ENCODE results near the gene ANKRD44.

The ANKRD44 gene

DNA sequence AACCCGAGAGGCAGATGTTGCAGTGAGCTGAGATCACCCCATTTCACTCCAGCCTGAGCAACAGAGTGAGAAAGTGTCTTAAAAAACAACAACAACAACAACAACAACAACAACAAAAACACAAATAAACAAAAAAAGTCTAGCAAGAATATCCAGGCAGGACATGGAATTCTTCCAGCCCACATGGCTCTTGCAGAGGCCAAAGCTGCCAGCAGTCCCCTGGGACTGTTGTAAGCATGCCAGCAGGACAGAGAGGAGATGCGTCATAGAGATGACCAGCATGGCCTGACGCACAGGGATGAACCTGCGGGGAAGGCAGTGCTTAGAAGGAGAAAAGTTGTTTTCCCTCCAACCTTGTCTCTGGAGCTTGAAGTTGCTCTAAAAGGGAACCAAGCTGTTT is 201.8 kb downstream of the ANKRD44 start:
- Histone ChIP-seq H3K4me3 (ENCODE audit: low read length) (no peak overlapping the region), H3K9ac (ENCODE audit: low read depth, low read length) (no peak overlapping the region), H3K9me3 (replicated peaks; ENCODE audit: low read length) (no peaks in the 10 kb centered on the region), H3K4me2 (ENCODE audit: low read length) (no peak overlapping the region), H3K27me3 (ENCODE audit: control insufficient read depth, insufficient read depth, low read length) (no peaks in the 10 kb centered on the region), H3K4me1 (ENCODE audit: control insufficient read depth, insufficient read depth, low read length) (peaks cover 29% of the 10 kb centered on the region), H3K36me3 (ENCODE audit: insufficient read depth, low read length) (no peaks in the 10 kb centered on the region)

DNA sequence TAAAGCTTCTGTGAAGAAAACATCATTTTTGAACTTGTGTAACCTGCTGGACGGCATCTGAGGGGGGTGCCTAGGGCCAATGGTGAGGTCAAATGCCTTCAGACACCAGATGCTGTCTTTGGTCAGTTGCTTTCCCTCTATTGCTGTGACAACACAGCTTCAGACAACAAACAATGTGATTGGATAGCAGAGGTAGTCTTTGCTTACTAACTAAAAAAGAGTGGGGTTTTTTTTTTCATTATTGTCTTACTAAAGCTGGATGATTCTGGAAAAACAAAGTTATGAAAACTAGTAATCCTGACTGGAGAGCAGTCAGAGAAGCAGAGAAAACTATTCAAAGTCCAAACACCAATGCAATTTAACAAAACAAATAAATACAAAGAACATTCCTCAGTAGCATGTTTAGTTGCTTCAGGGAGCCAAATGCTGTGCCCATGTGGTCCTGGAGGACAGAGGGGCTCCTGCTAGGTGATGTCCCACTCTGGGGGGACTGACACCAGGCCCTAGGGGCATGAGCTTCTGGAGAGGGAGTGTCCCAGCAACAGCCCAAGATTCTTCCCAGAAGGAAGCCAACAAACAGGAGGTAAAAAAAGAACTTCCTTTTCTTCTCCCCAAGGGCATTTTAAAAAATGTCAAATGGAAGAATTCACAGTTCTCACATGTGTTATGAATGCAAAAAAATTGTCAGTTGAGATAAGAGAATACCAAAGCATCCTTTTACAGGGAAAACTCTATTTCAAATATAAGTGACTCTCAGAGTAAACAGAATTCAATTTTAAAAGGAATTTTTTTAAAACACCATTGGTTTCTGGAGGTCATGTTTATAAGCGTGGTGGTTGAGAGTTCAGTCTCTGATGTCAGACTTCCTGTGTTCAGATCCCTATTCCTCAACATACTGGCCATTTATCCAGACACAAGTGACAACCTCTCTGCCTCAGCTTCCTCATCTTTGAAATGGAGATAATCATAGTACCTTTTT is 203.0 kb downstream of the ANKRD44 start:
- Histone ChIP-seq H3K4me3 (ENCODE audit: low read length) (no peak overlapping the region), H3K9me3 (replicated peaks; ENCODE audit: low read length) (no peaks in the 10 kb centered on the region), H3K4me2 (ENCODE audit: low read length) (peak overlapping the region; percentile 7), H3K36me3 (ENCODE audit: insufficient read depth, low read length) (no peaks in the 10 kb centered on the region), H3K4me1 (ENCODE audit: control insufficient read depth, insufficient read depth, low read length) (peaks cover 29% of the 10 kb centered on the region), H3K9ac (ENCODE audit: low read depth, low read length) (peak overlapping the region; percentile 18), H3K27me3 (ENCODE audit: control insufficient read depth, insufficient read depth, low read length) (no peaks in the 10 kb centered on the region)

- Histone ChIP-seq H3K4me2 (ENCODE audit: low read length) (no peak overlapping the region), H3K36me3 (ENCODE audit: insufficient read depth, low read length) (no peaks in the 10 kb centered on the region), H3K9me3 (replicated peaks; ENCODE audit: low read length) (no peaks in the 10 kb centered on the region), H3K27me3 (ENCODE audit: control insufficient read depth, insufficient read depth, low read length) (no peaks in the 10 kb centered on the region), H3K4me3 (ENCODE audit: low read length) (no peak overlapping the region), H3K9ac (ENCODE audit: low read depth, low read length) (no peak overlapping the region), H3K4me1 (ENCODE audit: control insufficient read depth, insufficient read depth, low read length) (peaks cover 20% of the 10 kb centered on the region)
Measured at GRCh38 chr2:197103363-197103762, 207.2 kb downstream of the ANKRD44 start.

DNA sequence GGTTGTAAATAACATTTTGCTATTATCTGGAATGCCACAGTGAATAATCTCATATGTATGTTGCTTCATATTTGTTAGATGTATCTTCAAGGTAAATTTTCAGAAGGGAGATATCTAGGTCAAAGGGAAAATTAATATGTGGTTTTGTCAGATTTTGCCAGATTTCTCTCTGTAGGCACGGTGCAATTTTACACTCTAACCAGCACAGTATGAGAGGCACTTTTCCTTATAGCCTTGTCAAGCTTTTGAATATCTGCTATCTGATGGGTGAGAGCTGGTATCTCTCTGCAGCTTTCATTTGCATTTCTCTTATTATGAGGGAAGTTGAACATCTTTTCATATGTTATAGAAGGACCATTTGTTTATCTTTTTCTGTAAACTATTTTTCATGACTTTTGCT is 208.3 kb downstream of the ANKRD44 start:
- Histone ChIP-seq H3K9ac (ENCODE audit: low read depth, low read length) (no peak overlapping the region), H3K4me3 (ENCODE audit: low read length) (no peak overlapping the region), H3K4me1 (ENCODE audit: control insufficient read depth, insufficient read depth, low read length) (peaks cover 18% of the 10 kb centered on the region), H3K27me3 (ENCODE audit: control insufficient read depth, insufficient read depth, low read length) (no peaks in the 10 kb centered on the region), H3K9me3 (replicated peaks; ENCODE audit: low read length) (no peaks in the 10 kb centered on the region), H3K36me3 (ENCODE audit: insufficient read depth, low read length) (no peaks in the 10 kb centered on the region), H3K4me2 (ENCODE audit: low read length) (no peak overlapping the region)

DNA sequence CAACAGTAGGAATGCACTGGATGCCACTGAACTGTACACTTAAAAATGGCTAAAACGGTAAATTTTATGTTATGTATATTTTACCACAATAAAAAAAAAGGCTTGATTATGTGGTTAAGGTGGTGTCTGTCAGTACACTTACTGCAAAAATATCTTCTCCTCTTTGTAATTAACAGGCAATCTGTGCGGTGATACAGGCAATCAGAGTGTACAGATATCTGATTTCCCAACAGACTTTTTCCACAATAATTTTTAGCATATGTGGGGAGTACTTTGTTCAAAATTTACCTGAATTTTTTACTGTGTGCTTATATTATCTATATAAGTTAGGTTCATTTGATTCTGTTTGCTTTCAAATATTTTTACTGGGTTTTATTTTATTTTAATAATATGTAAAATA is 209.1 kb downstream of the ANKRD44 start:
- H3K36me3 ChIP-seq (ENCODE audit: insufficient read depth, low read length): no peaks in the 10 kb centered on the region
- H3K4me3 ChIP-seq (ENCODE audit: low read length): no peak overlapping the region
- H3K9me3 ChIP-seq (replicated peaks; ENCODE audit: low read length): no peaks in the 10 kb centered on the region

DNA sequence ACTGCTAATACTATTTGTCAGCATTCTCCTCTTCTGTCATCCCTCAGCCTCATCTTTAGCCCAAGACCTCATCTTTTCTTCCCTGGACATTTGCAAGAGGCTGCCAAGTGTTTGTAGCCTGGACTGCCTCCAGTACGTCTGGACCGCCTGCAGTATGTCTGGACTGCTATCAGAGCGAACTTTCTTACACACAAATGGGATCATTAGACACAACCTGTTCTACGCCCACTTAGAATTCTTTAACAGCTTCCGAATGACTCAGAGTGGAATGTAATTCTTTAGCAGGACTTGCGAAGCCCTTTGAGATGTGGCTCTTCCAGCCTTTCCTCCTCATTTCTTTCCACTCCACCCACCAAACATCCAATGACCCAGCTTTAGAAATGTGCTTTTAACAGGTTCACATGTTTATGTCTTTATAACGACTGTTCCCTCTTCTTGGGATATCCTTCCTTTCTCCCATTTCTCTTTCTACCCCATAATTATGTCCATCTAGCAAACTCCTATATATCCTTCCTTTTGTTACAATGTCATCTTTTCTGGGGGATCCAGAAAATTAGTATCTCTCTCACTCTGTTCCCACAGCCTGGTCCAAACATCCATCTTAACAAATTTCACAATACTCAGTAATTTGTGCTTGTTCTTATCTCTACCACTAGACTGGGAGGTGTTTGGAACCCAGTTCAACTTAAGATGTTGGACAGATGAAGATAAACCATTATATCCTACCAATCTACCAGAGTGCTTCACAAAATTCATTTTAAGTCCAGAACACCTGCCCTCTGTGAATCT is 212.8 kb downstream of the ANKRD44 start:
- H3K9ac ChIP-seq (ENCODE audit: low read depth, low read length): no peak overlapping the region
- H3K4me2 ChIP-seq (ENCODE audit: low read length): peak overlapping the region; percentile 17
- no peak overlapping the region for H3K4me3 ChIP-seq (ENCODE audit: low read length)
- H3K4me1 ChIP-seq (ENCODE audit: control insufficient read depth, insufficient read depth, low read length): peaks cover 14% of the 10 kb centered on the region
- no peaks in the 10 kb centered on the region for H3K9me3 ChIP-seq (replicated peaks; ENCODE audit: low read length)
- no peaks in the 10 kb centered on the region for H3K36me3 ChIP-seq (ENCODE audit: insufficient read depth, low read length)
- H3K27me3 ChIP-seq (ENCODE audit: control insufficient read depth, insufficient read depth, low read length): no peaks in the 10 kb centered on the region

More for the DNA sequence above, 209.1 kb downstream of the ANKRD44 start:
- Histone ChIP-seq H3K4me1 (ENCODE audit: control insufficient read depth, insufficient read depth, low read length) (peaks cover 14% of the 10 kb centered on the region), H3K9ac (ENCODE audit: low read depth, low read length) (no peak overlapping the region), H3K4me2 (ENCODE audit: low read length) (no peak overlapping the region), H3K27me3 (ENCODE audit: control insufficient read depth, insufficient read depth, low read length) (no peaks in the 10 kb centered on the region)

DNA sequence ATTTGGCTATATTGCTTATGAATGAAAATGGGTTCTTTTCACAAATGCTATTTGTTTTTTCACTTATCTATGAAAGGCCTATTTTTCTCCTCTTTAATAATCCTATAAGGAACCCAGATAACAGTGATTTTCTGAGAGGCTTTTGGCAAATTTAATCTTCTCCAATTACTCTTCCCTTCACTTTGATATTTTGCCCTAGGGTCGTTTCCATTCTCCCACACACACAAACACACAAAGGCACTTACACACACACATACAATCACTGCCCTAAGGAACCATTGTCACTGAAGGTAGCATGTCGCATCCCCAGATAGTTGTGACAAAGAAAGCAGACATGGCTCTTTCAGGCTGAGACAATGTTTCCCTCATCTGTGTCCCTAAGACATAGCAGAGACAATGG is 213.9 kb downstream of the ANKRD44 start:
- Histone ChIP-seq H3K9ac (ENCODE audit: low read depth, low read length) (no peak overlapping the region), H3K4me3 (ENCODE audit: low read length) (no peak overlapping the region), H3K36me3 (ENCODE audit: insufficient read depth, low read length) (no peaks in the 10 kb centered on the region), H3K27me3 (ENCODE audit: control insufficient read depth, insufficient read depth, low read length) (no peaks in the 10 kb centered on the region), H3K4me2 (ENCODE audit: low read length) (no peak overlapping the region), H3K9me3 (replicated peaks; ENCODE audit: low read length) (no peaks in the 10 kb centered on the region), H3K4me1 (ENCODE audit: control insufficient read depth, insufficient read depth, low read length) (peaks cover 16% of the 10 kb centered on the region)

DNA sequence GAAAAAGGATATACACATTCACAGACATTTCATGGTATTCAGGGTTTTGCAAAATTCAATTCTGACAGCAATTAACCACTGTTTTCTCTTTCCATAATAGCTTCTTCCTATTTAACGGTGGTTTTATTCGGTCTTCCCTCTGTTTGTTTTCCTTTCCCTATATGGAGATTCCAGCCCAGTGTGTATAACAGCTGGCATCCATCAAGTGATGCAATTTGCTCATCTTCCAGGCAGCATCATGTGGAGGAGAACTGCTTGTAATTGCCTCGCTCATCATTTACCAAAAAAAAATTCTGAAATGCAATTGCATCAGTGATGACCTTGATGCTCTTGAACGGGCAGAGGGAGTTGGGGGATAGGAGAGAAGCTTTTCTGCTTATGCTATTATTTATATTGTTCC is 218.1 kb downstream of the ANKRD44 start:
- Histone ChIP-seq H3K4me2 (ENCODE audit: low read length) (peak overlapping the region; percentile 2), H3K9me3 (replicated peaks; ENCODE audit: low read length) (no peaks in the 10 kb centered on the region), H3K36me3 (ENCODE audit: insufficient read depth, low read length) (no peaks in the 10 kb centered on the region), H3K27me3 (ENCODE audit: control insufficient read depth, insufficient read depth, low read length) (no peaks in the 10 kb centered on the region), H3K9ac (ENCODE audit: low read depth, low read length) (no peak overlapping the region), H3K4me3 (ENCODE audit: low read length) (no peak overlapping the region), H3K4me1 (ENCODE audit: control insufficient read depth, insufficient read depth, low read length) (peaks cover 10% of the 10 kb centered on the region)

DNA sequence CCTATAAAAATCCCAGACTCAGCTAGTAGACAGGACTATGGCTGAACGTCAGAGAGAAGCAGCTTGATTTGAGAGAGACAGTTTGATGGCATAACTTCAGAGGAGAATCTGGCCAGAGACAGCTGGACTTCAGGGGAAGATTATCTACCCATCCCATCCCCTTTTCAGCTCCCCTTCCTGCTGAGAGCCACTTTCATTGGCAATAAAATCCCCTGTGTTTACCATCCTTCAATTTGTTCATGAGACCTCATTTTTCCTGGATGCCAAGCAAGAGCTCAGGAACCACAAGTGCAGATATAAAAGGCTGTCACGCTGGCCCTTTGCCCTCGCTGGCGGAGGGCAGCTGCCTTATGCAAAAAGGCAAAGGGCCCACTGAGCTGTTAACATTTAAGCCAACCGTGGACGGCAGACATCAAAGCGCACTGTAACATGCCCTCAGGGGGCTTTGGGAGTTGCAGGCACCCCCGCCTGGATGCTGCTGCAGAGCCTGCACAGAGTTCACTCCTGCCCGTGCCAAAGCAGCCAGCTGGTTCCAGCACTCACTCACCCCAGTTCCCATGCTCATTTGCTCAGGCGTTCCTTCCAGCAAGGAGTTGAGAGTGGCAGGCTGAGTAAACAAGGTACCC is 219.7 kb downstream of the ANKRD44 start:
- Histone ChIP-seq H3K4me2 (ENCODE audit: low read length) (no peak overlapping the region), H3K36me3 (ENCODE audit: insufficient read depth, low read length) (no peaks in the 10 kb centered on the region), H3K4me3 (ENCODE audit: low read length) (no peak overlapping the region)

DNA sequence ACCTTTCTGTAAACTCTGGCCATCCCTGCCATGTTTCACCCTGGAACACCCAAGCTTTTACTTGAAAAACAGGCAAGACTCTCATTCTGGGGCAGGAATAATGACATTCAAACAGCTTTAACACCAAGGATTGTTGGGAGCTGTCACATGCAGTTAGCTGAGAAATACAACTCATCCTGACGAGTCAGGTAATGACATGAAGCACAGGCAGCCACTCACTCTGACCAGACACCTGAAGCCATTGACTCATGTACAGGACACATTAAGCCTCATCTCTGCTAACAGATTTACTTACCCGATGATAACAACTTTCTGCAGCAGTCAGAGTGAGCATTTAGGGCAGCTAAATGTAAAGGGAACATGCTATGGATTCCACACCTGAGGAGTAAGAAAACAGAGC is 220.9 kb downstream of the ANKRD44 start:
- H3K36me3 ChIP-seq (ENCODE audit: insufficient read depth, low read length): no peaks in the 10 kb centered on the region
- H3K4me1 ChIP-seq (ENCODE audit: control insufficient read depth, insufficient read depth, low read length): peaks cover 6% of the 10 kb centered on the region
- no peak overlapping the region for H3K4me2 ChIP-seq (ENCODE audit: low read length)
- H3K4me3 ChIP-seq (ENCODE audit: low read length): no peak overlapping the region
- no peak overlapping the region for H3K9ac ChIP-seq (ENCODE audit: low read depth, low read length)
- no peaks in the 10 kb centered on the region for H3K27me3 ChIP-seq (ENCODE audit: control insufficient read depth, insufficient read depth, low read length)
- no peaks in the 10 kb centered on the region for H3K9me3 ChIP-seq (replicated peaks; ENCODE audit: low read length)

More for the DNA sequence above, 219.7 kb downstream of the ANKRD44 start:
- no peak overlapping the region for H3K9ac ChIP-seq (ENCODE audit: low read depth, low read length)
- peaks cover 6% of the 10 kb centered on the region for H3K4me1 ChIP-seq (ENCODE audit: control insufficient read depth, insufficient read depth, low read length)
- H3K27me3 ChIP-seq (ENCODE audit: control insufficient read depth, insufficient read depth, low read length): no peaks in the 10 kb centered on the region
- no peaks in the 10 kb centered on the region for H3K9me3 ChIP-seq (replicated peaks; ENCODE audit: low read length)

- Histone ChIP-seq H3K4me2 (ENCODE audit: low read length) (peak overlapping the region; percentile 6), H3K9ac (ENCODE audit: low read depth, low read length) (no peak overlapping the region), H3K4me3 (ENCODE audit: low read length) (no peak overlapping the region), H3K27me3 (ENCODE audit: control insufficient read depth, insufficient read depth, low read length) (no peaks in the 10 kb centered on the region), H3K4me1 (ENCODE audit: control insufficient read depth, insufficient read depth, low read length) (peaks cover 6% of the 10 kb centered on the region), H3K9me3 (replicated peaks; ENCODE audit: low read length) (no peaks in the 10 kb centered on the region), H3K36me3 (ENCODE audit: insufficient read depth, low read length) (no peaks in the 10 kb centered on the region)
Measured at GRCh38 chr2:197088694-197089093, 221.9 kb downstream of the ANKRD44 start.
